ENCODE data around the gene GRAP2.
A peak's percentile ranks its signal among the peaks of the same experiment; 100 is the strongest.

The GRAP2 gene

DNA sequence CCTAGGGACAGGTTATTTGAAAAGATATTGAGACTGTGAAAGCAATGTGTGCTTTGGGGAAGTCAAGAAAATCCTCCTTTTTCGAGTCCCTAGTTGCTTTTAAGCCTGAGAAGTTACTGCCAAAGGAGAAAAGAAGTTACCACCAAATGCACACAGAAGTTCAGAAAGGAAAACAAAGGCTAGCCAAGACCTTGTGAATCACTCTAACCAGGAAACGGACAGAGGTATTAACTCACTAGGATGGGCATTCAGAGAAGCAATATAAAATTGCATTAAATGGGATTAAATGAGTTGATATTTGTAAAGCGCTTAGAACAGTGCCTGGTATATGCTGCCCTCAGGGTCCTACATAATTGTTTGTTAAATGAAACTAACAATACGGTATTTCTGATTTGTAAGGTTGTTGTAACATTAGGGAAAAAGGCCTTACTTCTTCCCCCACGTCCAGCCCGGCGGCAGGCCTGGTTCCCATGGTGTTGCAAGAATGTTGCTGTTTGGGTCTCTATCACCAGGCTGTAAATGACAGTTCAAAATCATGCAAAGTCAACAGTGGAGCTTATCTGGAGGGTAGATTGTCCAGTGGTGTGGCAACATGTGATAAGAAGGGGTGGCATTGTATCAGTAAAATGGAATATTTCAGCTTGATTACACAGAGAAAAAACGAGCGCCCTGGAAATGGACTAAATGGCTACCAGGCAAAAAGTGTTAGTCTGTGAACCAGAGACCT, 66.4 kb downstream of the GRAP2 start:
- peaks cover 0 to 8% of the 10 kb centered on the region in 2 donors for H3K27me3 Mint-ChIP-seq
- peaks cover 36 to 41% of the 10 kb centered on the region in 2 donors for H3K36me3 Mint-ChIP-seq
- no peak overlapping the region for H3K4me3 Mint-ChIP-seq
- H3K9me3 Mint-ChIP-seq, result no peaks in the 10 kb centered on the region
- no peak overlapping the region for H3K27ac Mint-ChIP-seq
- ATAC-seq (replicated peaks) (no peak), DNase-seq (no peak)
- peaks cover 4 to 10% of the 10 kb centered on the region in 2 donors for H3K4me1 Mint-ChIP-seq

GRCh38 chr22:39967996-39968972, 67.4 kb downstream of the GRAP2 start:
- no peak overlapping the region for H3K27ac Mint-ChIP-seq
- no peaks in the 10 kb centered on the region for H3K9me3 Mint-ChIP-seq
- ATAC-seq (replicated peaks), result no peak
- peaks cover 0 to 8% of the 10 kb centered on the region in 2 donors for H3K27me3 Mint-ChIP-seq
- peaks cover 4 to 10% of the 10 kb centered on the region in 2 donors for H3K4me1 Mint-ChIP-seq
- no peak overlapping the region for H3K4me3 Mint-ChIP-seq
- no peak for DNase-seq
- H3K36me3 Mint-ChIP-seq, result peaks cover 34 to 41% of the 10 kb centered on the region in 2 donors

DNA sequence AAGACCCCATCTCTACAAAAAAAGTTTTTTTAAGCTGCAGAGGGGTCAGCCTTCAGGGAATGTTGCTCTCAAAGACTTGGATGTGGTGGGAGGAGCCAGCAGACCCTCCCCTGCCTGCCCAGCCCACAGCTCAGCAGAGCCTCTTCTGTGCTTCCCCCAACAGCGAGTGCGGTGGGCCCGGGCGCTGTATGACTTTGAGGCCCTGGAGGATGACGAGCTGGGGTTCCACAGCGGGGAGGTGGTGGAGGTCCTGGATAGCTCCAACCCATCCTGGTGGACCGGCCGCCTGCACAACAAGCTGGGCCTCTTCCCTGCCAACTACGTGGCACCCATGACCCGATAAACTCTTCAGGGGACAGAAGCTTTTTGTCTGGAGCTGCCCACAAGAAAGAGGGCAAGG, 69.9 kb downstream of the GRAP2 start:
- H3K4me3 Mint-ChIP-seq, result no peak overlapping the region
- no peaks in the 10 kb centered on the region for H3K4me1 Mint-ChIP-seq
- DNase-seq (no peak), ATAC-seq (replicated peaks) (no peak)
- no peak overlapping the region for H3K27ac Mint-ChIP-seq
- peaks cover 0 to 1% of the 10 kb centered on the region in 2 donors for H3K9me3 Mint-ChIP-seq
- H3K36me3 Mint-ChIP-seq, result peaks cover 26 to 27% of the 10 kb centered on the region in 2 donors
- peaks cover 0 to 8% of the 10 kb centered on the region in 2 donors for H3K27me3 Mint-ChIP-seq

DNA sequence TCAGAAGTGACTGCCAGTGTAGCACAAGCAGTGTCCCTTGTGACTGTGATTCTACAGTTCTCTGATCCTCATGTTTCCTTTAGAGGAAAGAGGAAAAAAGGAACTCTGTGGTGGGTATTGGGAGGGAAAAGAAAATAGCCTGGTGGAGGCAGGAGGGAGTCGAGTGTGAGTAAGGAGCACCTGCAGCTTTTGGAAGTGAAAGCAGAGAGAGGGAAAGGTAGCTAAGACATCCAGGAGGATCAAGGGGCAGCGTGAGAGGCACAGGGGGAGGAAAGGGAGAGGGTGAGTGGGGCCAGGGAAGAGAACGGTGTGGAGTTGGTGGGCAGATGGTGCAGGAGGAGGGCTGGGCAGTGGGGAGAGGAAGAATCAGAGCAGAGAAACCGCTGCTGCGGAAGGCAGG, 71.8 kb downstream of the GRAP2 start:
- Mint-ChIP-seq H3K9me3 (peaks cover 0 to 1% of the 10 kb centered on the region in 2 donors), H3K27ac (no peak overlapping the region), H3K4me3 (no peak overlapping the region), H3K27me3 (peaks cover 0 to 8% of the 10 kb centered on the region in 2 donors), H3K4me1 (no peaks in the 10 kb centered on the region), H3K36me3 (peaks cover 21 to 24% of the 10 kb centered on the region in 2 donors)
- ATAC-seq (replicated peaks), result no peak
- no peak for DNase-seq

DNA sequence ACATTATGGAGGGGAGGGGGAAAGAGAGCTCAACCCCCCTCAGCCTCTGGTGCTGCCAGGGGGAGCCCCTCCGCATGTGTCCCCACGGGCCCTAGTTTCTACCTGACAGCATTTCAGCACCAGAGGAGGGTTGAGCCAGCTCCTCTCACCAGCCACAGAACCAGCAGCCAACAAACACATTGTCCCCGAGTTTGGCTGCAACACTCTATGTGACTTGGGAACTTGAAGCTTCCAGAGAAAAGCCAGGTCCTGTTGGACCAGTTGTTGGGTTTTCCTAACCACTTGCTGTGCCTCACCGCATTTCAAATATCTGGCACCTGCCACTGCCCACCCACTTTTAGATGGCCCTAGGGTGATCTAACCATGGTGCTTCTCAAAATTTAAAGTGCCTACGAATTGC, 72.8 kb downstream of the GRAP2 start:
- peaks cover 0 to 6% of the 10 kb centered on the region in 2 donors for H3K27me3 Mint-ChIP-seq
- H3K4me1 Mint-ChIP-seq, result no peaks in the 10 kb centered on the region
- no peak overlapping the region for H3K4me3 Mint-ChIP-seq
- ATAC-seq (replicated peaks) (no peak), DNase-seq (no peak)
- H3K27ac Mint-ChIP-seq, result no peak overlapping the region
- peaks cover 19 to 21% of the 10 kb centered on the region in 2 donors for H3K36me3 Mint-ChIP-seq
- peaks cover 0 to 1% of the 10 kb centered on the region in 2 donors for H3K9me3 Mint-ChIP-seq

GRCh38 chr22:39974065-39974464, 73.2 kb downstream of the GRAP2 start:
- DNase-seq, result no peak
- Mint-ChIP-seq H3K4me3 (no peak overlapping the region), H3K36me3 (peaks cover 15 to 17% of the 10 kb centered on the region in 2 donors), H3K27ac (no peak overlapping the region), H3K4me1 (no peaks in the 10 kb centered on the region), H3K9me3 (peaks cover 0 to 1% of the 10 kb centered on the region in 2 donors), H3K27me3 (peaks cover 2 to 3% of the 10 kb centered on the region in 2 donors)
- ATAC-seq (replicated peaks), result no peak

- no peak overlapping the region for H3K4me3 Mint-ChIP-seq
- ATAC-seq (replicated peaks) (no peak), DNase-seq (no peak)
- no peaks in the 10 kb centered on the region for H3K4me1 Mint-ChIP-seq
- H3K27ac Mint-ChIP-seq, result no peak overlapping the region
- peaks cover 0 to 1% of the 10 kb centered on the region in 2 donors for H3K9me3 Mint-ChIP-seq
- H3K27me3 Mint-ChIP-seq, result peaks cover 10 to 16% of the 10 kb centered on the region in 2 donors
- H3K36me3 Mint-ChIP-seq, result peaks cover 0 to 3% of the 10 kb centered on the region in 2 donors
These were observed 78.2 kb downstream of the GRAP2 start for GRCh38 chr22:39979048-39979447.

DNA sequence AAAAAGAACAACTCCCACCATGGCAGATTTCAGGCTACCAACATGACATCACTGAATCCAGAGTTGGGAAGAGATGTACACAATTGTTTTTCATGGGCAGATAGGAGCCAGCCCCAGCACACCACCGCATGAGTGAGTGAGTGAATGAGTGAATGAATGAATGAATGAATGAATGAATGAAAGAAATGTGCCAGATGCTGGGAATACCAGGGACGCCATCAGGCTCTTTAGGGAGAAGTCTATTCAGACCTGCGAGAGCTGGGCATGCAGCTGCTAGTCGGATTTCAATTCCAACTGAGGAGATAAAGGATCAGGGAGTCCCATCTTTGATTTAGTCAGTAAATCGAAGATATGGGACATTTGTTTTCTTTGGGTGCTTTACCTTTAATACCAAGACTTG, 78.6 kb downstream of the GRAP2 start:
- peaks cover 0 to 1% of the 10 kb centered on the region in 2 donors for H3K9me3 Mint-ChIP-seq
- ATAC-seq (replicated peaks) (no peak), DNase-seq (no peak)
- no peak overlapping the region for H3K4me3 Mint-ChIP-seq
- no peaks in the 10 kb centered on the region for H3K4me1 Mint-ChIP-seq
- peaks cover 12 to 17% of the 10 kb centered on the region in 2 donors for H3K27me3 Mint-ChIP-seq
- H3K27ac Mint-ChIP-seq, result no peak overlapping the region
- peaks cover 0 to 3% of the 10 kb centered on the region in 2 donors for H3K36me3 Mint-ChIP-seq

- Mint-ChIP-seq H3K27me3 (peaks cover 21 to 26% of the 10 kb centered on the region in 2 donors), H3K4me1 (no peaks in the 10 kb centered on the region), H3K4me3 (no peak overlapping the region), H3K9me3 (no peaks in the 10 kb centered on the region), H3K36me3 (no peaks in the 10 kb centered on the region), H3K27ac (no peak overlapping the region)
- DNase-seq (no peak), ATAC-seq (replicated peaks) (no peak)
These were observed 79.7 kb downstream of the GRAP2 start for GRCh38 chr22:39980596-39980995.

DNA sequence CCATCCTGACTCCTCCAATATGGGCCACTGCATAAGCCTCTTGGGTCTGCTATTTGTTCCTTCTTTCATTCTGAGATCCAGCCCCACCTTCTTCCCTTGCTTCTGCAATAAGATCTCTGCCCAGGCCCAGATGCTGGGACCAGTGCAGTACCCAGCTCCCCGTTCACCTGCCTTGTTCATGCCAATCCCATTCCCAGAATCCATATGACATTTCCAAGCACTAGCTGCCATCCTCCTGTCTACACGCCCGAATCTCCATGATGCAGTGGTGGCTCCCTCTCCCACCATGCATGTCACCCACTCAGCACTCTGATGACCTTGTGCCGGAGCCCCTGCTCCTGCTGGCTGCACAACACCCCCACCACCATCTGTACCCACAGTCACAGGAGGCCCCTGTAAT, 82.5 kb downstream of the GRAP2 start:
- Mint-ChIP-seq H3K4me3 (no peak overlapping the region), H3K36me3 (no peaks in the 10 kb centered on the region), H3K9me3 (no peaks in the 10 kb centered on the region), H3K4me1 (no peaks in the 10 kb centered on the region), H3K27me3 (peaks cover 22 to 29% of the 10 kb centered on the region in 2 donors), H3K27ac (no peak overlapping the region)
- ATAC-seq (replicated peaks) (no peak), DNase-seq (no peak)

DNA sequence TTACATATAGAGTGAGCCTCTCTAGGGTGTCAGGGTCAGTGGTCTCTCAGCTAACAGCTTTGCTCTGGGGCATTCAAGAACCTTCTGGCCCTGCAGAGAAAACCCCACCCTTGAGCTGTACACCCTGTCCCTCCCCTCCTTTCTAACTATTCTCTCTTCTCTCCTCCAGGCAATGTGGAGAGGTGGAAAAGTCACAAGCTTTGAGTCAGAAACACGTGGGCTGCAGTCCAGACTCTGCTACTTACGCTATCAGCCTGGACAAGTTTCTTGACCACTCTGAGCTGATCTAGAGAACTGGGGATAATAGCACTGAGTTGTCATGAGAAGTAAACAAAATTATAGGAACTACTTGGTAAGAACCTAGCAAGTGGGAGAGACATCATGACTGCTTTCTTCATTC, 83.1 kb downstream of the GRAP2 start:
- no peak overlapping the region for H3K27ac Mint-ChIP-seq

GRCh38 chr22:39984746-39985145, 83.9 kb downstream of the GRAP2 start:
- Mint-ChIP-seq H3K4me3 (no peak overlapping the region), H3K27ac (no peak overlapping the region), H3K4me1 (no peaks in the 10 kb centered on the region), H3K9me3 (no peaks in the 10 kb centered on the region), H3K27me3 (peaks cover 28 to 30% of the 10 kb centered on the region in 2 donors), H3K36me3 (no peaks in the 10 kb centered on the region)
- no peak for ATAC-seq (replicated peaks)
- DNase-seq, result no peak

More for the DNA sequence above, 83.1 kb downstream of the GRAP2 start:
- DNase-seq, result no peak
- Mint-ChIP-seq H3K4me3 (no peak overlapping the region), H3K4me1 (no peaks in the 10 kb centered on the region), H3K9me3 (no peaks in the 10 kb centered on the region), H3K36me3 (no peaks in the 10 kb centered on the region), H3K27me3 (peaks cover 25 to 34% of the 10 kb centered on the region in 2 donors)
- no peak for ATAC-seq (replicated peaks)

GRCh38 chr22:39985383-39986035, 84.6 kb downstream of the GRAP2 start:
- no peaks in the 10 kb centered on the region for H3K9me3 Mint-ChIP-seq
- peaks cover 28 to 30% of the 10 kb centered on the region in 2 donors for H3K27me3 Mint-ChIP-seq
- DNase-seq (no peak), ATAC-seq (replicated peaks) (peak; percentile 41 to 65)
- H3K4me1 Mint-ChIP-seq, result no peaks in the 10 kb centered on the region
- H3K36me3 Mint-ChIP-seq, result no peaks in the 10 kb centered on the region
- no peak overlapping the region for H3K4me3 Mint-ChIP-seq
- no peak overlapping the region for H3K27ac Mint-ChIP-seq
